Measurements from ENCODE around the gene KCNJ8. TPM values are rescaled to one million over a fixed set of nuclear protein-coding genes. Genes with fewer than 3 reads are reported as not detected.

Gene KCNJ8
- total RNA-seq, 1 experiment from 2014 or later = 0.22 TPM

- no peaks in the 10 kb centered on the region for H3K4me1 ChIP-seq (ENCODE audit: insufficient read depth, low read length)
- H3K18ac ChIP-seq (ENCODE audit: insufficient read length, low read depth, low read length) = no peak overlapping the region
- Mint-ChIP-seq H3K9me3 (no peaks in the 10 kb centered on the region), H3K4me3 (no peak overlapping the region), H3K27ac (no peak overlapping the region), H3K4me1 (no peaks in the 10 kb centered on the region), H3K27me3 (ENCODE audit: low read depth) (peaks cover 4% of the 10 kb centered on the region), H3K36me3 (ENCODE audit: insufficient read depth in 1 of 3, low read depth in 3 of 3) (no peaks in the 10 kb centered on the region)
- H3K79me2 ChIP-seq (ENCODE audit: insufficient read depth, low read length) = no peaks in the 10 kb centered on the region
- no CpG with 5 or more reads among the region's 5 CpGs for WGBS (ENCODE audit: extremely low coverage, insufficient read length, low lambda C conversion rate)
- no peak overlapping the region for H2BK5ac ChIP-seq (ENCODE audit: insufficient read length, low read length)
- H3K4me2 ChIP-seq (ENCODE audit: insufficient read depth, insufficient read length, low read length) = no peak overlapping the region
- no peak overlapping the region for H3T11ph ChIP-seq (ENCODE audit: low read length)
- H2BK12ac ChIP-seq (ENCODE audit: insufficient read length, low read depth, low read length) = no peak overlapping the region
- H3K9ac ChIP-seq (ENCODE audit: extremely low read depth, insufficient read length, low read length) = no peak overlapping the region
- no peak for TF ChIP-seq CTCF (conservative IDR thresholded peaks at IDR 0.05)
- no peak overlapping the region for H3K4ac ChIP-seq (ENCODE audit: low read depth, low read length)
- H3K14ac ChIP-seq (ENCODE audit: insufficient read depth, low read length) = no peak overlapping the region
- no peaks in the 10 kb centered on the region for H4K20me1 ChIP-seq (ENCODE audit: control insufficient read depth, insufficient read depth, insufficient read length)
- H3K27me3 ChIP-seq (ENCODE audit: insufficient read depth, low read length) = no peaks in the 10 kb centered on the region
- H2BK120ac ChIP-seq (ENCODE audit: low read depth, low read length, poor library complexity, severe bottlenecking) = no peak overlapping the region
- H3K27ac ChIP-seq (ENCODE audit: insufficient read length, low read depth, low read length) = no peak overlapping the region
- H3K23me2 ChIP-seq (ENCODE audit: insufficient read length, low read depth, low read length, poor library complexity, severe bottlenecking) = no peaks in the 10 kb centered on the region
- no peak overlapping the region for H2BK15ac ChIP-seq (ENCODE audit: low read depth, low read length)
- no peak overlapping the region for H2AK5ac ChIP-seq (ENCODE audit: insufficient read length, low read length)
- no peak overlapping the region for H4K91ac ChIP-seq (ENCODE audit: insufficient read length, low read depth, low read length)
- H2BK20ac ChIP-seq (ENCODE audit: low read depth, low read length, poor library complexity, severe bottlenecking) = no peak overlapping the region
- H3K56ac ChIP-seq (ENCODE audit: insufficient read length, low read depth, low read length) = no peak overlapping the region
- no peak for DNase-seq
- no peak overlapping the region for H3K23ac ChIP-seq (ENCODE audit: insufficient read length, low read depth, low read length)
- no peaks in the 10 kb centered on the region for H3K79me1 ChIP-seq (ENCODE audit: insufficient read depth, low read depth, low read length, poor library complexity, severe bottlenecking)
- H4K5ac ChIP-seq (ENCODE audit: insufficient read length, low read depth, low read length) = no peak overlapping the region
- H3K9me3 ChIP-seq (ENCODE audit: control insufficient read depth, low read depth, low read length) = no peaks in the 10 kb centered on the region
- no peak overlapping the region for H2AFZ ChIP-seq (ENCODE audit: low read length)
- no peak overlapping the region for H4K8ac ChIP-seq (replicated peaks; ENCODE audit: insufficient read length, low read depth, low read length)
Observed at GRCh38 chr12:21725731-21726130, 48.8 kb downstream of the KCNJ8 start.
